IMR-90 (cell line): ENCODE measurements around the gene NDRG4. TPM values are rescaled to one million over a fixed set of nuclear protein-coding genes. Genes with fewer than 3 reads are reported as not detected.

Experiments used
- ATAC-seq: fragments of 200-7000 bp; cut with Tn5 transposase; 2 replicates; pipeline ENCODE4 v1.9.1; 2020; ENCODE audit warnings: low read depth, mild to moderate bottlenecking, moderate library complexity
- BruUV-seq: library from RNA; stranded (reverse); fragments of 400-500 nt; replicated peaks from 2 replicates; lab custom pipeline; 2021; lab: Mats Ljungman, UMichigan
- CTCF ChIA-PET: fragments of 300-600 bp; formaldehyde crosslinking; extraction: SDS; loops from one replicate; lab custom pipeline; 2021; ENCODE audit warnings: antibody characterized with exemption; lab: Yijun Ruan, JAX
- POLR2A ChIA-PET: fragments of 300-600 bp; sonication (Branson Sonifier 250); formaldehyde crosslinking; loops from one replicate; lab custom pipeline; 2022; ENCODE audit warnings: antibody characterized with exemption; ENCODE audit not compliant: unreplicated experiment; lab: Charles Lee
- DNase-seq: peaks from one replicate; pipeline ENCODE4 v3.0.0; 2013
- H2AFZ ChIP-seq: replicated peaks from 2 replicates; pipeline ENCODE3; 2013; ENCODE audit warnings: low read length, mild to moderate bottlenecking; ENCODE audit not compliant: poor library complexity
- H2AK5ac ChIP-seq: 2 replicates; pipeline ENCODE4 v1.6.1; 2013; ENCODE audit warnings: low read depth, low read length, inconsistent platforms
- H2AK9ac ChIP-seq: replicated peaks from 2 replicates; pipeline ENCODE3; 2013; ENCODE audit warnings: mild to moderate bottlenecking, low read depth, low read length, moderate library complexity; ENCODE audit not compliant: poor library complexity
- H2BK120ac ChIP-seq: 2 replicates; pipeline ENCODE4 v1.6.1; 2013; ENCODE audit warnings: low read depth, low read length, inconsistent platforms
- H2BK15ac ChIP-seq: 3 replicates; pipeline ENCODE4 v1.6.1; 2013; ENCODE audit warnings: low read depth, low read length, inconsistent platforms
- H2BK20ac ChIP-seq: 2 replicates; pipeline ENCODE4 v1.6.1; 2013; ENCODE audit warnings: low read depth, mild to moderate bottlenecking, inconsistent platforms, low read length, moderate library complexity
- H2BK5ac ChIP-seq: 2 replicates; pipeline ENCODE4 v1.6.1; 2013; ENCODE audit warnings: mild to moderate bottlenecking, low read depth, low read length, inconsistent platforms; ENCODE audit not compliant: poor library complexity, severe bottlenecking
- H3K14ac ChIP-seq: replicated peaks from 2 replicates; pipeline ENCODE4 v1.6.1; 2013; ENCODE audit warnings: low read depth, low read length, inconsistent platforms
- H3K18ac ChIP-seq: 2 replicates; pipeline ENCODE4 v1.6.1; 2013; ENCODE audit warnings: low read depth, low read length, control low read depth
- H3K23ac ChIP-seq: 2 replicates; pipeline ENCODE4 v1.6.1; 2013; ENCODE audit warnings: low read depth, low read length, inconsistent platforms
- H3K27ac ChIP-seq: 2 replicates; pipeline ENCODE4 v1.5.1; 2013; ENCODE audit warnings: mild to moderate bottlenecking, control low read depth, low read length; ENCODE audit not compliant: insufficient read depth
- H3K27me3 ChIP-seq: 2 replicates; pipeline ENCODE4 v1.6.1; 2013; ENCODE audit warnings: low read length; ENCODE audit not compliant: control insufficient read depth, insufficient read depth
- H3K36me3 ChIP-seq: 2 replicates; pipeline ENCODE4 v1.6.1; 2013; ENCODE audit warnings: low read length, mixed read lengths; ENCODE audit not compliant: control insufficient read depth, insufficient read depth
- H3K4ac ChIP-seq: 2 replicates; pipeline ENCODE4 v1.6.1; 2013; ENCODE audit warnings: low read depth, low read length, inconsistent platforms
- H3K4me1 ChIP-seq: 2 replicates; pipeline ENCODE4 v1.6.1; 2013; ENCODE audit warnings: low read length, mixed read lengths; ENCODE audit not compliant: control insufficient read depth, insufficient read depth
- H3K4me2 ChIP-seq: 2 replicates; pipeline ENCODE4 v1.6.1; 2013; ENCODE audit warnings: low read depth, mild to moderate bottlenecking, control low read depth, low read length, moderate library complexity
- H3K4me3 ChIP-seq: 2 replicates; pipeline ENCODE4 v1.5.1; 2013; ENCODE audit warnings: low read depth, mild to moderate bottlenecking, control low read depth, low read length, moderate library complexity; ENCODE audit not compliant: insufficient read depth
- H3K56ac ChIP-seq: 2 replicates; pipeline ENCODE4 v1.6.1; 2013; ENCODE audit warnings: low read length, inconsistent platforms; ENCODE audit not compliant: insufficient read depth; ENCODE audit errors: extremely low read depth
- H3K79me1 ChIP-seq, 2 experiments: 2 replicates each; pipeline ENCODE4 v1.6.1; 2013; ENCODE audit warnings: low read length in 2 of 2, inconsistent platforms in 1 of 2, low read depth in 1 of 2
- H3K9ac ChIP-seq: 2 replicates; pipeline ENCODE4 v1.6.1; 2013; ENCODE audit warnings: low read depth, low read length, control low read depth
- H3K9me1 ChIP-seq: 2 replicates; pipeline ENCODE4 v1.6.1; 2013; ENCODE audit warnings: low read length, inconsistent platforms; ENCODE audit not compliant: insufficient read depth
- H3K9me3 ChIP-seq: 2 replicates; pipeline ENCODE4 v1.6.1; 2013; ENCODE audit warnings: low read length; ENCODE audit not compliant: control insufficient read depth, insufficient read depth
- H4K20me1 ChIP-seq: 2 replicates; pipeline ENCODE4 v1.6.1; 2013; ENCODE audit warnings: low read length, inconsistent platforms; ENCODE audit not compliant: insufficient read depth
- H4K5ac ChIP-seq: 2 replicates; pipeline ENCODE4 v1.6.1; 2013; ENCODE audit warnings: mild to moderate bottlenecking, low read depth, low read length, control low read depth
- H4K8ac ChIP-seq, 2 experiments: 2 replicates each; pipeline ENCODE4 v1.6.1; 2013; ENCODE audit warnings: low read depth in 2 of 2, low read length in 2 of 2, control low read depth in 1 of 2, inconsistent platforms in 1 of 2
- H4K91ac ChIP-seq: 2 replicates; pipeline ENCODE4 v1.6.1; 2013; ENCODE audit warnings: low read depth, low read length, inconsistent platforms; ENCODE audit not compliant: insufficient read depth
- BHLHE40 ChIP-seq: fragments of 150-350 bp; IDR thresholded peaks from 2 replicates; pipeline ENCODE4 v1.6.1; 2016; ENCODE audit warnings: mild to moderate bottlenecking, low read depth, low read length
- FOS ChIP-seq: fragments of 150-350 bp; IDR thresholded peaks from 2 replicates; pipeline ENCODE4 v1.6.1; 2016; ENCODE audit warnings: low read depth, low read length
- MAFK ChIP-seq: IDR thresholded peaks from 2 replicates; pipeline ENCODE4 v1.6.1; 2012; ENCODE audit warnings: low read depth, low read length, improper control_type of control experiment
- NFE2L2 ChIP-seq: fragments of 150-350 bp; IDR thresholded peaks from 2 replicates; pipeline ENCODE4 v1.6.1; 2016; ENCODE audit warnings: low read depth, mild to moderate bottlenecking, low read length
- RCOR1 ChIP-seq: IDR thresholded peaks from 2 replicates; pipeline ENCODE4 v1.6.1; 2012; ENCODE audit warnings: mild to moderate bottlenecking, low read length, improper control_type of control experiment; ENCODE audit not compliant: insufficient replicate concordance
- WGBS, 2 experiments: methylation state at CpG; one replicate each; pipeline versions ENCODE4 v1.1.5 to v1.1.7; 2013; ENCODE audit warnings: missing lambda C conversion rate in 2 of 2; ENCODE audit not compliant: insufficient read length in 1 of 2; ENCODE audit errors: extremely low coverage in 2 of 2; 5-methylcytosine and 5-hydroxymethylcytosine counted together
- dilution Hi-C: fragments of 300-500 bp; cut with HindIII; formaldehyde crosslinking; loops from one replicate; pipeline ENCODE4 v1.14.3; 2018; ENCODE audit warnings: low sequenced_read_pairs; ENCODE audit not compliant: unreplicated experiment
- in situ Hi-C: fragments of 300-500 bp; cut with MboI; formaldehyde crosslinking; loops from 3 replicates; pipeline ENCODE4 v1.14.3; 2019; ENCODE audit warnings: low sequenced_read_pairs, inconsistent platforms, mixed read lengths
- intact Hi-C: fragments of 100-400 bp; cut with micrococcal nuclease; formaldehyde crosslinking; loops from 2 replicates; pipeline ENCODE4 v1.10.0; 2022
- polyA plus RNA-seq, 3 experiments: library from polyadenylated mRNA; depleted of rRNA; stranded (reverse); fragments of >200 nt; gene quantifications; 2 replicates each; pipeline ENCODE4 v1.2.3, GENCODE V29; 2012; ENCODE audit warnings: low replicate concordance in 1 of 3
- total RNA-seq: library from RNA; depleted of rRNA; stranded (reverse); fragments of >200 nt; gene quantifications from 2 replicates; pipeline ENCODE4 v1.2.3, GENCODE V29; 2012
- TF ChIP-seq, protein P1 (sequence below): fragments of 150-350 bp; IDR thresholded peaks from 2 replicates; pipeline ENCODE4 v1.6.1; 2017; ENCODE audit warnings: mild to moderate bottlenecking, antibody characterized with exemption, low read length, low read depth
- TF ChIP-seq, protein P2 (sequence below): fragments of 150-350 bp; IDR thresholded peaks from 2 replicates; pipeline ENCODE4 v1.6.1; 2016; ENCODE audit warnings: low read depth, mild to moderate bottlenecking, low read length, moderate library complexity, borderline replicate concordance

NDRG4 gene
- total and polyA plus RNA-seq, 2 of the 4 experiments (the other 2 are of a cell fraction), result 10.9 to 23.5 TPM

DNA sequence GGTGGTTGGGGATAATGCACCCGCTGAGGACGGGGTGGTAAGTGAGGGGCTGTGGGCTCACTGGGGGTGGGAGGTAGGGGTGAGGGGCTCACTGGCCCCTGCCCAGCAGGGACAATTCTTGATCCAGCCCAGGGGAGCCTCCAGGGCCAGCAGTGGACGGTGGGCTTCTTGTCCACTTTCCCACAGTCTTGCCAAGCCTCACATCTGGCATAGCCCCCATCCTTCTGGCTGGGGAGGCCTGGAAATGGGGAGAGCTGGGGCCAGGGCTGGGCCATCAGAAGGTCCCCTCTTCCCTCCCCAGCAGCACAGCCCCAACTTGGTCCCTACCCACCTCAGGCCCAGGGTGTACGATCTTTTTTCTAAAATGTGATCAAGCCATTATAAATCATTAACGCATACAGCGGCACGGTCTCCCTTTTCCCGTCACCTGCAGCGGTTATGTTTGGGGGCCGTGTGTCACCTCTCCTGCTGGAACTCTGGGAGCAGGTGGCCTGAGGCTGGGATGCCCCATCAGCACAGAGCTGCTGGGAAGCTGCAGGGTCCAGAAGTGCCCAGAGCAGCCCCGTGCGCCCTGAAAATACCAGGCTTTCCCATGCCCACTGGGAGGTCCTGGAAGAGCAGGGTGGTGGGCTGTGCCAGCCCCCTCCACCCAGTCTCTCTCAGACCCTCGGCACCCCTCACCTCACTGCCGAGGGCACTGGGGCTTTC, 8.2 kb downstream of the NDRG4 start:
- Histone ChIP-seq H3K9me3 (no peaks in the 10 kb centered on the region), H3K4ac (no peak overlapping the region), H4K5ac (no peak overlapping the region), H3K27ac (no peak overlapping the region), H2BK15ac (no peak overlapping the region), H3K79me1 (no peaks in the 10 kb centered on the region), H3K14ac (no peak overlapping the region), H3K23ac (no peak overlapping the region), H3K4me2 (no peak overlapping the region), H2BK120ac (no peak overlapping the region), H2AK5ac (no peak overlapping the region), H4K20me1 (peaks cover 6% of the 10 kb centered on the region; the same call in 1 of the 2 replicates), H3K27me3 (no peaks in the 10 kb centered on the region), H3K4me1 (no peaks in the 10 kb centered on the region), H3K4me3 (no peak overlapping the region), H2AFZ (no peak overlapping the region), H4K8ac (no peak overlapping the region), H3K9me1 (no peaks in the 10 kb centered on the region), H2AK9ac (no peak overlapping the region), H3K36me3 (peaks cover 3% of the 10 kb centered on the region; the same call in 1 of the 2 replicates), H3K9ac (no peak overlapping the region), H2BK20ac (no peak overlapping the region), H2BK5ac (no peak overlapping the region), H3K18ac (no peak overlapping the region), H4K91ac (no peak overlapping the region), H3K56ac (no peak overlapping the region)
- dilution Hi-C loops, result no loop called here
- ChIA-PET CTCF (interaction anchor here (0.6 kb wide), 1 partner anchor 452 kb away, joined by 4 read pairs; no protein-coding TSS in a partner anchor), POLR2A (no interaction called here)
- WGBS, 2 experiments, result 88% methylated on average over 7 of the region's 14 CpGs; no CpG with 5 or more reads in 1 of the 2 experiments
- intact Hi-C loops, result no loop called here
- BruUV-seq, result no TSS peak
- ATAC-seq, result no peak
- DNase-seq, result no peak
- in situ Hi-C loops, result no loop called here
- TF ChIP-seq RCOR1, result no peak
- TF ChIP-seq NFE2L2, result no peak
- no peak for TF ChIP-seq FOS
- TF ChIP-seq BHLHE40, result no peak
- TF ChIP-seq MAFK, result no peak
- TF ChIP-seq, protein P1, sequence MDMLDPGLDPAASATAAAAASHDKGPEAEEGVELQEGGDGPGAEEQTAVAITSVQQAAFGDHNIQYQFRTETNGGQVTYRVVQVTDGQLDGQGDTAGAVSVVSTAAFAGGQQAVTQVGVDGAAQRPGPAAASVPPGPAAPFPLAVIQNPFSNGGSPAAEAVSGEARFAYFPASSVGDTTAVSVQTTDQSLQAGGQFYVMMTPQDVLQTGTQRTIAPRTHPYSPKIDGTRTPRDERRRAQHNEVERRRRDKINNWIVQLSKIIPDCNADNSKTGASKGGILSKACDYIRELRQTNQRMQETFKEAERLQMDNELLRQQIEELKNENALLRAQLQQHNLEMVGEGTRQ, result no peak
- TF ChIP-seq, protein P2, sequence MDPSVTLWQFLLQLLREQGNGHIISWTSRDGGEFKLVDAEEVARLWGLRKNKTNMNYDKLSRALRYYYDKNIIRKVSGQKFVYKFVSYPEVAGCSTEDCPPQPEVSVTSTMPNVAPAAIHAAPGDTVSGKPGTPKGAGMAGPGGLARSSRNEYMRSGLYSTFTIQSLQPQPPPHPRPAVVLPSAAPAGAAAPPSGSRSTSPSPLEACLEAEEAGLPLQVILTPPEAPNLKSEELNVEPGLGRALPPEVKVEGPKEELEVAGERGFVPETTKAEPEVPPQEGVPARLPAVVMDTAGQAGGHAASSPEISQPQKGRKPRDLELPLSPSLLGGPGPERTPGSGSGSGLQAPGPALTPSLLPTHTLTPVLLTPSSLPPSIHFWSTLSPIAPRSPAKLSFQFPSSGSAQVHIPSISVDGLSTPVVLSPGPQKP, result no peak
